Stimulated activated CD4-positive, alpha-beta T cell treated with anti-CD3 and anti-CD28 coated beads, TNF-alpha, amount 100 ng/mL, for 48 hours (primary cell): Measurements from ENCODE around the gene CSF2.
"Not testable (repeated sequence)": the region's sequence is repeated elsewhere in the genome, so short reads cannot be mapped to it uniquely, and the experiment has no call there.

Experiments used
- DNase-seq, 3 donors: peaks; one replicate each; pipeline ENCODE4 v3.0.0-alpha.2; 2020; ENCODE audit warnings: low read depth in 3 of 3

The CSF2 gene

DNA sequence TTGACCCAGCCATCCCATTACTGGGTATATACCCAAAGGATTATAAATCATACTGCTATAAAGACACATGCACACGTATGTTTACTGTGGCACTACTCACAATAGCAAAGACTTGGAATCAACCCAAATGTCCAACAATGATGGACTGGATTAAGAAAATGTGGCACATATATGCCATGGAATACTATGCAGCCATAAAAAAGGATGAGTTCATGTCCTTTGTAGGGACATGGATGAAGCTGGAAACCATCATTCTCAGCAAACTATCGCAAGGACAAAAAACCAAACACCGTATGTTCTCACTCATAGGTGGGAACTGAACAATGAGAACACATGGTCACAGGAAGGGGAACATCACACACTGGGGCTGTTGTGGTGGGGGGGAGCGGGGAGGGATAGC is 35.4 kb downstream of the CSF2 start:
- DNase-seq = not testable (repeated sequence)

DNA sequence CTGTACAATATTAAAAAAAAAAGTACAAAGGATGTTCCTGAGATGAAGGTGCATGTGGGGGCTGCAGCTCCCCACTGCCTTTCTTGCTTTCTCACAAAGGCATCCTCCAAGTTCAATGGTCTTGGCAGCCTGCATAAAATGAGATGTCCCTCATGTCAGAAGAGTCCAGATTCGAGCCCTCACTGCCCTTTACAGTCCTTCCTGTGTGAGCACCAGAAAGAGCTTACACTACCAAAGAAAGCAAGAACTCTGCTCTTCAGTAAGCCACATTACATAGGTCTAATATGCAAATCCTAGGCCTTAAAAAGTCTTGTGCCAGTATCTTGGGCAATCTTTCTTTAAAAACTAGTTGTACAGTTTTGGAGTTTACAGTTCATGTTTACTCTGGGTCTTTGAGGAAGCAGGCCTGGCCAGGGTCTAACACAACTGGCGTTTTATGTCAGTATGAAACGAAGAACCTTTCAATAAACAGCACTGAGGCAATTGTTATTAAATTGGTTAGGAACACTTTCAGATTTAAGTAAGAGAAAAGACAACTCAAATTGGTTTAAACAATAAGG is 36.0 kb downstream of the CSF2 start:
- no peak for DNase-seq

DNA sequence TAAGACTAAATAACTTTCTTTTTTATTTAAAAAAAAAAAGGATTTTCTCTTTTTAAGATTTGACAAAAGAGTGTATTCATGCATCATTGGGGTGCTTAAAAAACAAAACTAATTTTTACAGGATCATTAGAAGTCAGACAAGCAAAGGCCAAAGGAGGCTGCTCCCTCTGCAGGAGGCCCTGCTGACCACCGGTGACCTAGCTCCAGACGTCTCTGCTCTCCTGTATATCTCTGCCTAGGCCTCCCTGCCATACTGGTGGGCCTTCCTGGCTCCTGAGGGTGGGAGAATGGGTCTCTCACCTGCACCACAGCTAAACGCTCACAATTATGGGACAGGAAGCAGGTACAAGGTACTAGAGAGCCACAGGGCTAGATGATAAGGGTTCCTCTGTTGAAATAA is 36.6 kb downstream of the CSF2 start:
- DNase-seq = no peak

DNA sequence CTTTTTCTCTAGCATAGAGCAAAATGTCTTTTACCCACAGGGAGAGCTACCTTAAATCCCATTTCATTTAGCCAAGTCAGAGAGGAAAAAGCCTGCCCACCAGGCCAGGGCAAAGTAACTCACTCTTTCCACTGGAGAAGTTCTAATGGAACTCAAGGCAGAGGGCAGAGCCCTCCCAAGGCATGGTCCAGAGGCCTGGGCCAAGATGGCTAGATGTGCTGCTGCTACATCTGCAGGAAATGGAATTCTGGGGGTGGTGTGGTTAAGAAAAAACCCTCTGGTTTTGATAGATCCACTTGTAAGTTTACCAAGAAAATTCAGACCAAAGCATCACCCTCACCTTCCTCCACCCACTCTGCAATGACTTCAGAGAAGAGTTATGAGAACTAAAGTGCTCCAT is 37.3 kb downstream of the CSF2 start:
- no peak for DNase-seq

DNA sequence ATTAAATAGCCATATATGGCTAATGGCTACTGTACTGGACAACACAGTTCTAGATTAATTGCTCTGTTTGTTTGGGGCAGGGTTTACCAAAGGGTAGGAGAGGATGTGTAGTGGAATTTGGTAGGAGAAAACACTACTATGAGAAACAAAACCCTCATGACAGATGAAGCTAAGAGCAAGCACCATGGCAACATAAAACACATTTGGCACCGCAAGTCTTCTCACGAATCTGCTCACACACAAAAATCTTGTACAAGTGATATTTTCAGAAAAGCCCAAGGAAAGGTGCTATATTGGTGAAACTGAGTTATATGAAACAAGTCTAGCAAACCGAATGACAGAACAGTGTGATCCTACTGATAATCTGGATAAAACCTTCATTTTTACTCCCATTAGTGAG is 38.5 kb downstream of the CSF2 start:
- DNase-seq = no peak

DNA sequence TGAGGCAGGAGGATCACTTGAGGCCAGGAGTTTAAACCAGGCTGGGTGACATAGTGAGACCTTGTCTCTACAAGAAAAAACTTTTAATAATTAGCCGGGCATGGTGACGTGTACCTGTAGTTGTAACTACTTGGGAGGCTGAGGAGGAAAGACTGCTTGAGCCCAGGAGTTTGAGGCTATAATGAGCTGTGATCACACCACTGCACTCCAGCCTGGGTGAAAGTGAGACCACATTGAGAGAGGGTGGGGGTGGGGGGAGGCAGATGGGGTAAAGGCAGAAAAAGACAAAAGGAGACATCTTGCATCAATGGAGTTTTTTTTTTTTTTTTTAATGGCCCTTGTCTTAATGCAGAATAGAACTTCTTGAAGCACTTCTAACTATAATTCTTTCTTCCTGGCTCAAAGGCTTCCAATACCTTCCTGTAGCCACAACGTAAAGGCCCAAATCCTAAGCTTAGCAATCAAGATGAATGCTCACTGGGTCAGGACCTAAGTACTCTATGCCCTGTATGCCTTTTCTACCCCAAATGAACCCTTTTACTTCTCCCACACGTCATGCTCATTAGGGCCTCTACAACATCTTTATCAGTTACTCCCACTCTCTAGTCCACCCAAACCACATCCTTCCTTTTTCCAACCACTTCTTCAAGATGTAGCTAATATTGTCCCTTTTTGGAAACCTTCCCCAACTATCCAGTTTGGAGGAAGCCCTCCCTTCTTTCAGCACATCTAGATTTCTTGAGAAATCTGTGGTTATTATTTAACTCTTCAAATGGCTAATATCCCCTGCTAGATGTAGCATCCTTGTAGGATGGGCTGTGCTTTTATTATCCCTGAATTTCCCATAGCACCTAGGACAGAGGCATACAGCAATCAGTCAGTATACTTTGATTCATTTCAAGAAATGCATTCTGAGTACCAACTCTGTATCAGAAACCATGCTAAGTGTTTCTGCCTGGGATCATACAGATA is 40.8 kb downstream of the CSF2 start:
- DNase-seq = no peak

DNA sequence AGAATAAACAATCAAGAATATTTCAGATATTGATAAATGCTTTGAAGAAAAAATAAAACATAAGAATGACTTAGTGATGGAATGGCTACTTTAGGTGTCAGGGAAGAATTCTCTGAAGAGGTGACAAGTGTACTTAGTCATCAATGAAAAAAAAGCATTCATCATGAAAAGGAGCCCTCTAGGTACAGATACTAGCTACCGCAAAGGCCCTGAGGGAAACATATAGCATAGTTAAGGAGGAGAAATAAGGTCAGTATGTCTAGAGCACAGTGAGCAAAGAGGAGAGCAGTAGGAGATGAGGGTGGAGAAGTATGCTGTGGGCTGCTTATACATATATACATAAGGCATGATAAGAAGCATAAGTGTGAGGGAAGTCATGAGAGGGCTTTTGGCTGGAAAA is 41.8 kb downstream of the CSF2 start:
- DNase-seq = no peak

DNA sequence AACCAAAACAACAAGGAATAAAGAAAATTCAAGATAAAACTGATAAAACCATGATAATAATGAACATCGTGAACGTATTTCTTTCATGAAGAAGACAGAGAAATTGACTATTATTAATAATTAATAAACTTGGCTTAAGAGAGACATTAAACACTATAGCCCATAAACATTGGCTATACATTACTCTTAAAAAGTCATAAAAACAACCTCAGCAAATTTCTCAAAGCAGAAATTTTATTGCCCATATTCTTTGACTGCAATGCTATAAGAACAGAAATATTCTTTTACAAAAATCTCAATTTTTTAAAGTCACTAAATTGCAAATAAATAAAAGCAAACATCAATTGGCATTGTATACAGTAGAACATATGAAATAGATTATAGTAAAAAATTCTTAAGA is 42.5 kb downstream of the CSF2 start:
- DNase-seq = no peak

DNA sequence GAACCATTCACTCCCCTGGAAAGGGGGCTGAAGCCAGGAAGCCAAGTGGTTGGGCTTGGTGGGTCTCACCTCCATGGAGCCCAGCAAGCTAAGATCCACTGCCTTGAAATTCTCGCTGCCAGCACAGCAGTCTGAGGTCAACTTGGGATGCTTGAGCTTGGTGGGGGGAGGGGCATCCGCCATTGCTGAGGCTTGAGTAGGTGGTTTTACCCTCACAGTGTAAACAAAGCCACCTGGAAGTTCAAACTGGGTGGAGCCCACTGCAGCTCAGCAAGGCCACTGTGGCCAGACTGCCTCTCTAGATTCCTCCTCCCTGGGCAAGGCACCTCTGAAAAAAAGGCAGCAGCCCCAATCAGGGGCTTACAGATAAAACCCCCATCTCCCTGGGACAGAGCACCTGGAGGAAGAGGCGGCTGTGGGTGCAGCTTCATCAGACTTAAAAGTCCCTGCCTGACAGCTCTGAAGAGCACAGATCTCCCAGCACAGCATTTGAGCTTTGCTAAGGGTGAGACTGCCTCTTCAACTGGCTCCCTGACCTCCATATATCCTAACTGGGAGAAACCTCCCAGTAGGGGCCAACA is 43.4 kb downstream of the CSF2 start:
- DNase-seq = not testable (repeated sequence)

DNA sequence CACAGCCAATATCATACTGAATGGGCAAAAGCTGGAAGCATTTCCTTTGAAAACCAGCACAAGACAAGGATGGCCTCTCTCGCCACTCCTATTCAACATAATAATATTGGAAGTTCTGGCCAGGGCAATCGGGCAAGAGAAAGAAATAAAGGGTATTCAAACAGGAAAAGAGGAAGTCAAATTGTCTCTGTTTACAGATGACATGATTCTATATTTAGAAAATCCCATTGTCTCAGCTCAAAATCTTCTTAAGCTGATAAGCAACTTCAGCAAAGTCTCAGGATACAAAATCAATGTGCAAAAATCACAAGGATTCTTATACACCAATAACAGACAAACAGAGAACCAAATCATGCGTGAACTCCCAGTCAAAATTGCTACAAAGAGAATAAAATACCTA is 47.1 kb downstream of the CSF2 start:
- not testable (repeated sequence) for DNase-seq

DNA sequence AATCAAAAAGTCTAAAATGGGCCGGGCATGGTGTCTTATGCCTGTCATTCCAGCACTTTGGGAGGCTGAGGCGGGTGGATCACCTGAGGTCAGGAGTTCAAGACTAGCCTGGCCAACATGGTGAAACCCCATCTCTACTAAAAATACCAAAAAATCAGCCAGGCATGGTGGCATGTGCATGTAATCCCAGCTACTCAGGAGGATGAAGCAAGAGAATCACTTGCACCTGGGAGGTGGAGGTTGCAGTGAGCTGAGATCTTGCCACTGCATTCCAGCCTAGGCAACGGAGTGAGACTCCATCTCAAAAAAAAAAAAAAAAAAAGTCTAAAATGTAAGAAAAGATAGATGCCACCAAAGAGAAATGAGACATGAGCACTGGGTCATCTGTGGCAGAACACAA is 49.4 kb downstream of the CSF2 start:
- not testable (repeated sequence) for DNase-seq

DNA sequence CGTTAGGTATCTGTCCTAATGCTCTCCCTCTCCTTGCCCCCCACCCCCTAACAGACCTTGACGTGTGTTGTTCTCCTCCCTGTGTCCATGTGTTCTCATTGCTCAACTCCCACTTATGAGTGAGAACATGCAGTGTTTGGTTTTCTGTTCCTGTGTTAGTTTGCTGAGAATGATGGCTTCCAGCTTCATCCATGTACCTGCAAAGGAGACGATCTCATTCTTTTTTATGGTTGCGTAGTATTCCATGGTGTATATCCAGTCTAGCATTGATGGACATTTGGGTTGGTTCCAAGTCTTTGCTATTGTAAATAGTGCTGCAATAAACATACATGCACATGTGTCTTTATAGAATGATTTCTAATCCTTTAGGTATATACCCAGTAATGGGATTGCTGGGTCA is 50.0 kb downstream of the CSF2 start:
- not testable (repeated sequence) for DNase-seq
